Kidney (tissue), 14 donors: ENCODE data around the gene UVSSA. TPM values are rescaled to one million over a fixed set of nuclear protein-coding genes. Genes with fewer than 3 reads are reported as not detected.

ENCODE experiments used
- DNase-seq, 5 donors: peaks; one replicate each; pipeline ENCODE4 v3.0.0-alpha.2; 2013 to 2020
- FAIRE-seq: peaks from 2 replicates; lab custom pipeline; 2012; peaks lifted over from hg19 to GRCh38; lab: Jason Lieb, UNC
- H3K27ac ChIP-seq, 2 donors: one replicate each; pipeline ENCODE4 v1.7.0; 2013; ENCODE audit warnings: low read depth in 2 of 2, low read length in 2 of 2, inconsistent platforms in 1 of 2
- H3K27me3 ChIP-seq: one replicate; pipeline ENCODE4 v1.7.1; 2013; ENCODE audit warnings: low read length, inconsistent platforms; ENCODE audit not compliant: control insufficient read depth, insufficient read depth
- H3K36me3 ChIP-seq, 3 donors: one replicate each; pipeline versions ENCODE4 v1.7.0 to v1.7.1; 2013; ENCODE audit warnings: low read length in 3 of 3, control low read depth in 1 of 3, inconsistent platforms in 1 of 3; ENCODE audit not compliant: insufficient read depth in 3 of 3, control insufficient read depth in 2 of 3
- H3K4me1 ChIP-seq, 3 donors: one replicate each; pipeline versions ENCODE4 v1.7.0 to v1.7.1; 2013; ENCODE audit warnings: low read length in 3 of 3, inconsistent platforms in 1 of 3, low read depth in 1 of 3; ENCODE audit not compliant: control insufficient read depth in 2 of 3, insufficient read depth in 2 of 3
- H3K4me3 ChIP-seq, 3 donors: one replicate each; pipeline versions ENCODE4 v1.7.0 to v1.8.1; 2013; ENCODE audit warnings: low read length in 3 of 3, control low read depth in 1 of 3, inconsistent platforms in 1 of 3
- H3K9ac ChIP-seq, 3 donors: one replicate each; pipeline versions ENCODE4 v1.7.0 to v1.7.1; 2013; ENCODE audit warnings: low read length in 3 of 3, control low read depth in 1 of 3, inconsistent platforms in 1 of 3
- H3K9me3 ChIP-seq, 3 donors: one replicate each; pipeline versions ENCODE4 v1.7.0 to v1.7.1; 2013; ENCODE audit warnings: low read length in 3 of 3, control low read depth in 1 of 3, inconsistent platforms in 1 of 3; ENCODE audit not compliant: control insufficient read depth in 2 of 3, insufficient read depth in 1 of 3
- CTCF ChIP-seq: IDR thresholded peaks from 3 replicates; pipeline ENCODE4 v1.5.1; 2012; ENCODE audit warnings: mild to moderate bottlenecking, moderate library complexity, borderline replicate concordance; ENCODE audit not compliant: insufficient read depth; ENCODE audit errors: extremely low read depth
- intact Hi-C: fragments of 100-400 bp; cut with DNase I; formaldehyde crosslinking; loops from one replicate; pipeline ENCODE4 v1.11.1; 2022
- polyA plus RNA-seq: library from polyadenylated mRNA; stranded (reverse); fragments of 350-450 nt; fragmentation: Illumina TruSeq; extraction: RNeasy Lipid Tissue Mini Kit (QIAGEN cat#74804); gene quantifications from one replicate; pipeline ENCODE4 v1.2.3, GENCODE V29; 2014; ENCODE audit warnings: low read depth, low replicate concordance; ENCODE audit not compliant: insufficient read depth
- total RNA-seq: library from RNA; stranded (reverse); fragmentation: NEBNext Ultra II Directional; extraction: Animal tissue kit (Norgen Biotek cat#: 25700); gene quantifications from one replicate; pipeline ENCODE4 v1.2.1, GENCODE V29; 2021
- donor health status: control.
- donor health status: control.
- donor health status: control.
- donor health status: control.
- donor health status: control.
- donor health status: DM: yes; HTN: yes; CAD: no.
- donor health status: Normal renal cell carcinoma (clear cell type).

UVSSA gene
- total and polyA plus RNA-seq, 2 donors from 2014 or later: 5.2 to 32.5 TPM

- peaks cover 0 to 6% (median 3%) of the 10 kb centered on the region in 3 donors for H3K36me3 ChIP-seq
- no peak overlapping the region for H3K27ac ChIP-seq
- intact Hi-C loops: loop anchor here (10.0 kb wide), 1 partner anchor 275 kb away; no protein-coding TSS in a partner anchor
- FAIRE-seq (no peak), DNase-seq (peak in 1 of 5 donors; percentile 59)
- H3K27me3 ChIP-seq: no peaks in the 10 kb centered on the region
- TF ChIP-seq CTCF: no peak
- no peak overlapping the region for H3K9ac ChIP-seq
- H3K4me1 ChIP-seq: peaks cover 2 to 24% (median 11%) of the 10 kb centered on the region in 3 donors
- H3K4me3 ChIP-seq: no peak overlapping the region
- no peaks in the 10 kb centered on the region for H3K9me3 ChIP-seq
Observed at GRCh38 chr4:1350169-1350520, 3.1 kb downstream of the UVSSA start.

DNA sequence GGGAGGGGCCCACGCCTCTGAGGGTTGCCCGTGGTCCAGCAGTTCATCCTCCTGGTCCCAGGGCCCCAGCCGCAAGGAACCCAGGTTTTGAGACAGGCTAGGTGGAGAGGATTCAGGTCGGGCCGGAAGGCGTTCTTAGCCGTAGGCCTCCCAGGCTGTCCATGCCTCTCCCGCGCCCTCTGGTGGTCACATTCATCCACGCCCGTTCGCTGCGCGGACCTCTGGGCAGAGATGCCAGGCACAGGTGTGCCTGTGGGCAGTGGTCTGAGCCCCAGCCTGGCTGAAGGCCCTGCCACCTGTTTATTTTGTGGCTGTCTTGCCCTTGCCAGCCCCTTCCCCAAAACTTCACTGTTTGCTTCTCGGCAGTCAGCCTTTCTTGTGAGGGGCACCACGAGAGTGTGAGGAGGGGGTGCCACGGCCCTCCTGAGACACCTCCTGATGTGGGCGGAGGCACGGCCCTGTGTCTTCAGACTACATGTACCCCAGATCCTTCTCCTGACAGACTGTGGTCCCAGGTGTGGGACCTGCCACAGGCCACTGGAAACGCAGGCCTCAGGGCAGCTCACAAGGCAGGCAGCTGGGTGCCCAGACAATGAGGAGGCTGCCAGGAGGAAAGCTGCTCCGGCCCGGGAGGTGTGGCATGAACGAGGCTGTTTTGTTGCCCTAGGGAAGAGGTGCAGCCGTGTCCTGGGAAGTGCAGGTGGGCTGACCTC lies 5.0 kb downstream of the UVSSA start:
- intact Hi-C loops: loop anchor here (10.0 kb wide), 1 partner anchor 273 kb away; no protein-coding TSS in a partner anchor
- TF ChIP-seq CTCF: peak; percentile 93
- peak overlapping the region in 1 of 3 donors; percentile 46 for H3K9ac ChIP-seq
- no peak overlapping the region for H3K27ac ChIP-seq
- FAIRE-seq: no peak
- no peak overlapping the region for H3K4me3 ChIP-seq
- H3K9me3 ChIP-seq: no peaks in the 10 kb centered on the region
- peak; percentile 86 to 92 (median 87) for DNase-seq
- H3K36me3 ChIP-seq: peaks cover 0 to 11% (median 3%) of the 10 kb centered on the region in 3 donors
- no peaks in the 10 kb centered on the region for H3K27me3 ChIP-seq
- peaks cover 2 to 21% (median 11%) of the 10 kb centered on the region in 3 donors for H3K4me1 ChIP-seq

DNA sequence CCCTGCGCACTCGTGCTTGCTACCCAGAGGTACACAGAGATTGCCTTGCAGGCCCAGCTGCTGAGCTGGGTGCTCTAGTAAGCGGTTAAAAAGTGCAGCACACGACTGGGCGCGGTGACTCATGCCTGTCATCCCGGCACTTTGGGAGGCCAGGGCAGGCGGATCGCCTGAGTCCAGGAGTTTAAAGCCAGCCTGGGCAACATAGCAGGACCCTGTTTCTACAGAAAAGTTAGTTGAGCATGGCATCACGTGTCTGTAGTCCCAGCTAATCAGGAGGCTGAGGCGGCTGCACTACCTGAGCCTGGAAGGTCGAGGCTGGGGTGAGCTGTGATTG lies 5.5 kb downstream of the UVSSA start:
- intact Hi-C loops: loop anchor here (10.0 kb wide), 1 partner anchor 272 kb away; no protein-coding TSS in a partner anchor
- H3K9me3 ChIP-seq: no peaks in the 10 kb centered on the region
- H3K27me3 ChIP-seq: no peaks in the 10 kb centered on the region
- DNase-seq (peak in 1 of 5 donors; percentile 68), FAIRE-seq (no peak)
- H3K4me3 ChIP-seq: peak overlapping the region in 1 of 3 donors; percentile 14
- H3K27ac ChIP-seq: no peak overlapping the region
- no peak overlapping the region for H3K9ac ChIP-seq
- peaks cover 0 to 11% (median 4%) of the 10 kb centered on the region in 3 donors for H3K36me3 ChIP-seq
- peaks cover 2 to 21% (median 11%) of the 10 kb centered on the region in 3 donors for H3K4me1 ChIP-seq
- TF ChIP-seq CTCF: no peak
